HepG2 (cell line): ENCODE results near the gene SARS2. TPM values are rescaled to one million over a fixed set of nuclear protein-coding genes. Genes with fewer than 3 reads are reported as not detected.
A peak's percentile ranks its signal among the peaks of the same experiment; 100 is the strongest.

Experiments
- ASH2L ChIP-seq: fragments of 300-600, 200-600 bp; sonication (generic); IDR thresholded peaks from 2 replicates; pipeline ENCODE4 v1.7.0; 2017; ENCODE audit warnings: low read depth, mild to moderate bottlenecking, moderate library complexity, mixed read lengths, low read length; ENCODE audit not compliant: insufficient read length
- CREM ChIP-seq, 2 experiments: sonication (generic) in 1 of 2; formaldehyde crosslinking in 1 of 2; IDR thresholded peaks; 2 replicates each; pipeline versions ENCODE4 v1.4.0 to v1.6.1; 2016 to 2020; ENCODE audit warnings: antibody characterized with exemption in 1 of 2, mild to moderate bottlenecking in 1 of 2, missing genetic modification reagents in 1 of 2
- HMG20A ChIP-seq: IDR thresholded peaks from 2 replicates; pipeline ENCODE4 v1.6.1; 2016; ENCODE audit warnings: borderline replicate concordance
- HOXA3 ChIP-seq: sonication (generic); formaldehyde crosslinking; IDR thresholded peaks from 2 replicates; pipeline ENCODE4 v1.5.0; 2020; ENCODE audit warnings: missing genetic modification reagents
- HOXA9 ChIP-seq: sonication (generic); formaldehyde crosslinking; IDR thresholded peaks from 2 replicates; pipeline ENCODE4 v1.8.1; 2022; ENCODE audit warnings: missing genetic modification reagents, mild to moderate bottlenecking, moderate library complexity, borderline replicate concordance
- IKZF1 ChIP-seq: fragments of 450-650 bp; IDR thresholded peaks from 2 replicates; pipeline ENCODE4 v1.7.1; 2016
- ISL2 ChIP-seq: sonication (generic); formaldehyde crosslinking; IDR thresholded peaks from 2 replicates; pipeline ENCODE4 v1.5.0; 2020; ENCODE audit warnings: missing genetic modification reagents
- MYNN ChIP-seq: sonication (generic); formaldehyde crosslinking; IDR thresholded peaks from 2 replicates; pipeline ENCODE4 v1.4.0; 2020; ENCODE audit warnings: mild to moderate bottlenecking, low read depth, missing genetic modification reagents
- PCBP1 ChIP-seq: fragments of 200-400 bp; formaldehyde crosslinking; IDR thresholded peaks from 2 replicates; pipeline ENCODE4 v1.6.1; 2017; ENCODE audit warnings: mild to moderate bottlenecking, low read depth, low read length, borderline replicate concordance
- SKI ChIP-seq: fragments of 450-650 bp; IDR thresholded peaks from one replicate; pipeline ENCODE4 v1.6.1; 2018; ENCODE audit warnings: mild to moderate bottlenecking; ENCODE audit not compliant: partially characterized antibody
- XBP1 ChIP-seq: sonication (generic); formaldehyde crosslinking; IDR thresholded peaks from 2 replicates; pipeline ENCODE4 v1.5.0; 2020; ENCODE audit warnings: missing genetic modification reagents
- ZBTB20 ChIP-seq: sonication (generic); formaldehyde crosslinking; IDR thresholded peaks from 2 replicates; pipeline ENCODE4 v1.8.1; 2023; ENCODE audit warnings: missing genetic modification reagents, low read depth, mild to moderate bottlenecking, borderline replicate concordance
- ZFX ChIP-seq: sonication (generic); formaldehyde crosslinking; IDR thresholded peaks from 2 replicates; pipeline ENCODE4 v1.4.0; 2020; ENCODE audit warnings: mild to moderate bottlenecking, low read depth, missing genetic modification reagents, moderate library complexity
- ZNF605 ChIP-seq: sonication (generic); formaldehyde crosslinking; IDR thresholded peaks from 2 replicates; pipeline ENCODE4 v1.8.0; 2022; ENCODE audit warnings: mild to moderate bottlenecking, missing genetic modification reagents
- ZNF883 ChIP-seq: sonication (generic); formaldehyde crosslinking; IDR thresholded peaks from 2 replicates; pipeline ENCODE4 v1.5.1; 2020; ENCODE audit warnings: mild to moderate bottlenecking, missing genetic modification reagents; ENCODE audit errors: not compliant biosample characterization
- polyA plus RNA-seq, 8 experiments: library from polyadenylated mRNA; depleted of rRNA in 3 of 8; stranded (reverse) in 7 of 8; unstranded in 1 of 8; fragments of >200 nt; fragmentation: Illumina TruSeq in 4 of 8; extraction: Trizol in 4 of 8; gene quantifications; 2 replicates each; pipeline versions ENCODE4 v1.2.1 to v1.2.3, GENCODE V29; 2011 to 2016; ENCODE audit warnings: low read depth in 4 of 8, missing spikeins in 1 of 8, mixed read lengths in 1 of 8; ENCODE audit not compliant: insufficient read depth in 1 of 8
- total RNA-seq, 5 experiments: library from RNA; depleted of rRNA; stranded (reverse); fragments of >200 nt; fragmentation: Illumina TruSeq; extraction: Trizol; gene quantifications; 2 replicates each; pipeline ENCODE4 v1.2.3, GENCODE V29; 2016; ENCODE audit warnings: low read depth in 1 of 5
- TF ChIP-seq, protein P1 (sequence below): IDR thresholded peaks from 2 replicates; pipeline ENCODE4 v1.6.1; 2016; ENCODE audit warnings: missing genetic modification reagents, missing compliant biosample characterization

SARS2 gene
- total and polyA plus RNA-seq, 2 of the 13 experiments (the other 11 are each of a cell fraction or from before 2014, with no cell fraction given) = 40.0 to 48.6 TPM

DNA sequence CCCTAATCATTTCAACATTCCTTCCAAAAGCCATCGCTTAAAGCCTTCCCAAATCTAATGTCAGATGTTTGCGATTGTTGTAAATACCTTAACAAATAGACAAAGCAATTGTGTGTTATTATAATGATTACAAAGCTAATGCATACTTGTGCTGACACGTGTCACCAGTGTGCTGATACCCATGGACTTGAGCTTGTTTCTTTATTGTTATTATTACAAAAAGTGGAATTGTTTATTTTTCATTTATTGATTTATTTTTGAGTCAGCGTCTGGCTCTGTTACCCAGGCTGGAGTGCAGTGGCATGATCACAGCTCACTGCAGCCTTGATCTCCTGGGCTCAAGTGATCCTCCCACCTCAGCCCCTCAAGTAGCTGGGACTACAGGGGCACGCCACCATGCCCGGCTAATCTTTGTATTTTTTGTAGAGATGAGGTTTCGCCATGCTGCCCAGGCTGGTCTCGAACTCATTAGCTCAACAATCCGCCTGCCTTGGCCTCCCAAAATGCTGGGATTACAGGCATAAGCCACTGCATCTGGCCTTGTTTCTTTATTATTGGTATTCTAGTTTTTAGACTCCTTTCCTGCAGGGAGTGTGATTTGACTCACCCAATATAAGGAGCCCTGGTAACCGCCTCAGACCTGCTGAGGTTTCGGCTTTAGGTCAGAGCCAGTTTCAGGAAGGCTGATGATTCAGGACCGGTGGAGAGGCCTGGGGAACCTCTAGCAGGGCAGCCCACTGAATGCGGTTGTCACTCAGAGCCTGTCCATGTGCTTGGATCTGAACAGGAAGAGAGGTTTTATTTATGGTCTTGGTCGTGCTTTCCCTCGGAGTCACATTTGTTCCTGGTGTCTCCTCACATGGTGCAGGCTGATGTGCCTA, 47.1 kb upstream of the SARS2 start (continued):
- TF ChIP-seq ZNF883 (CRISPR knock-in tag) (no peak), ZBTB20 (CRISPR knock-in tag) (no peak), SKI (peak; percentile 34), HOXA9 (CRISPR knock-in tag) (no peak), ZFX (CRISPR knock-in tag) (peak; percentile 45; the same call in 1 of the 2 replicates), PCBP1 (no peak), HMG20A (CRISPR knock-in tag) (no peak), IKZF1 (no peak), MYNN (CRISPR knock-in tag) (no peak), XBP1 (no peak), CREM (IDR thresholded peaks at IDR 0.05) (no peak), CREM (CRISPR knock-in tag; IDR thresholded peaks at IDR 0.05) (no peak), ZNF605 (CRISPR knock-in tag) (no peak), ASH2L (no peak), ISL2 (no peak), HOXA3 (CRISPR knock-in tag) (0 out of 2 replicates have a peak, but pooled peaks have one; percentile 6)
- TF ChIP-seq, protein P1, sequence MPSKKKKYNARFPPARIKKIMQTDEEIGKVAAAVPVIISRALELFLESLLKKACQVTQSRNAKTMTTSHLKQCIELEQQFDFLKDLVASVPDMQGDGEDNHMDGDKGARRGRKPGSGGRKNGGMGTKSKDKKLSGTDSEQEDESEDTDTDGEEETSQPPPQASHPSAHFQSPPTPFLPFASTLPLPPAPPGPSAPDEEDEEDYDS = no peak
